Measurements from ENCODE around the gene TUBB4A. TPM values are rescaled to one million over a fixed set of nuclear protein-coding genes. Genes with fewer than 3 reads are reported as not detected.

Gene TUBB4A
- polyA plus RNA-seq, 2 of the 4 experiments (the other 2 are of a cell fraction), result 2.2 to 15.4 TPM

- DNase-seq (ENCODE audit: low read depth in 1 of 2, low spot score in 1 of 2) (no peak), FAIRE-seq (no peak), ATAC-seq (no peak)
- POLR2A ChIA-PET, result interaction anchor here (0.6 kb wide), 1 partner anchor 10 kb away, joined by 4 read pairs; no protein-coding TSS in a partner anchor
- no peaks in the 10 kb centered on the region for H3K9me3 ChIP-seq
- CTCF ChIA-PET, result interaction anchor here (0.6 to 2.0 kb wide), 4 partner anchors 16 to 51 kb away, joined by 3 to 8 read pairs (median 3); partner anchors contain the start of gene DENND1C
- 89% methylated on average over 16 of the region's 24 CpGs for WGBS (ENCODE audit: missing lambda C conversion rate)
- peaks cover 5% of the 10 kb centered on the region; the same call in 2 of the 3 replicates for H3K4me1 ChIP-seq
- peak overlapping the region in 1 of 2 experiments; percentile 94; a peak in 4 of 6 replicates for H3K27ac ChIP-seq
- peak; percentile 86 for TF ChIP-seq ZFP36 (IDR thresholded peaks at IDR 0.05; ENCODE audit: borderline replicate concordance, partially characterized antibody)
- TF ChIP-seq ATOH8 (CRISPR knock-in tag; IDR thresholded peaks at IDR 0.05; ENCODE audit: low read depth), result no peak
- H3K4me2 ChIP-seq, result peak overlapping the region; percentile 98
- peak overlapping the region; percentile 81 for H3K4me3 ChIP-seq
Observed at GRCh38 chr19:6500837-6501739, 1.0 kb downstream of the TUBB4A start.

GRCh38 chr19:6499052-6499790 is 2.9 kb downstream of the TUBB4A start:
- Histone ChIP-seq H3K9me3 (no peaks in the 10 kb centered on the region), H3K4me1 (peaks cover 5% of the 10 kb centered on the region; the same call in 2 of the 3 replicates), H3K27ac (no peak overlapping the region), H3K4me2 (no peak overlapping the region), H3K4me3 (no peak overlapping the region)
- CTCF ChIA-PET, result interaction anchor here (0.6 to 2.0 kb wide), 6 partner anchors 17 to 451 kb away, joined by 3 to 8 read pairs (median 4); partner anchors contain the start of gene DENND1C
- TF ChIP-seq BCL3 (IDR thresholded peaks at IDR 0.05) (no peak), PHF8 (IDR thresholded peaks at IDR 0.05; ENCODE audit: borderline replicate concordance, low read depth) (no peak), RNF2 (IDR thresholded peaks at IDR 0.05; ENCODE audit: borderline replicate concordance, low read depth) (no peak), HOXA7 (CRISPR knock-in tag; IDR thresholded peaks at IDR 0.05) (no peak), FOSL2 (IDR thresholded peaks at IDR 0.05) (no peak), FOSL2 (CRISPR knock-in tag; IDR thresholded peaks at IDR 0.05) (no peak)
- no peak for ATAC-seq
- WGBS (ENCODE audit: missing lambda C conversion rate), result 88% methylated on average over 17 of the region's 17 CpGs
- no peak for DNase-seq (ENCODE audit: low read depth in 1 of 2, low spot score in 1 of 2)
- POLR2A ChIA-PET, result interaction anchor here (0.6 kb wide), 1 partner anchor 8 kb away, joined by 3 read pairs; no protein-coding TSS in a partner anchor
- FAIRE-seq, result no peak

- FAIRE-seq (no peak), ATAC-seq (no peak), DNase-seq (ENCODE audit: low read depth in 1 of 2, low spot score in 1 of 2) (no peak)
- Histone ChIP-seq H3K9me3 (no peaks in the 10 kb centered on the region), H3K27ac (no peak overlapping the region), H3K4me2 (no peak overlapping the region), H3K4me1 (peaks cover 5% of the 10 kb centered on the region; the same call in 2 of the 3 replicates), H3K4me3 (no peak overlapping the region)
- POLR2A ChIA-PET, result no interaction called here
- TF ChIP-seq ZFP36 (IDR thresholded peaks at IDR 0.05; ENCODE audit: borderline replicate concordance, partially characterized antibody), result peak; percentile 10
- no peak for TF ChIP-seq GATA3 (IDR thresholded peaks at IDR 0.05; ENCODE audit: borderline replicate concordance)
- CTCF ChIA-PET, result no interaction called here
- 81% methylated on average over 7 of the region's 7 CpGs for WGBS (ENCODE audit: missing lambda C conversion rate)
Observed at GRCh38 chr19:6498294-6499036, 3.6 kb downstream of the TUBB4A start.

GRCh38 chr19:6495947-6496346 is 6.2 kb downstream of the TUBB4A start:
- FAIRE-seq (no peak), ATAC-seq (no peak), DNase-seq (ENCODE audit: low read depth in 1 of 2, low spot score in 1 of 2) (no peak)
- CTCF ChIA-PET, result no interaction called here
- Histone ChIP-seq H3K9me3 (0 out of 3 replicates have a peak, but pooled peaks cover 4% of the 10 kb centered on the region), H3K4me2 (no peak overlapping the region), H3K4me3 (no peak overlapping the region), H3K27ac (no peak overlapping the region), H3K4me1 (no peaks in the 10 kb centered on the region)
- POLR2A ChIA-PET, result no interaction called here
- TF ChIP-seq EP300 (IDR thresholded peaks at IDR 0.05), result no peak
- no peak for TF ChIP-seq FOSL2 (IDR thresholded peaks at IDR 0.05)
- TF ChIP-seq FOSL2 (CRISPR knock-in tag; IDR thresholded peaks at IDR 0.05), result no peak
- no peak for TF ChIP-seq KDM5A (IDR thresholded peaks at IDR 0.05)
- TF ChIP-seq MAX (IDR thresholded peaks at IDR 0.05), result no peak
- no peak for TF ChIP-seq E2F6 (IDR thresholded peaks at IDR 0.05; ENCODE audit: borderline replicate concordance, low read depth)
- TF ChIP-seq GATA3 (IDR thresholded peaks at IDR 0.05; ENCODE audit: borderline replicate concordance), result no peak
- no peak for TF ChIP-seq CEBPB (IDR thresholded peaks at IDR 0.05)
- no peak for TF ChIP-seq NPAS2 (CRISPR knock-in tag; IDR thresholded peaks at IDR 0.05; ENCODE audit: borderline replicate concordance)
- TF ChIP-seq MAFK (IDR thresholded peaks at IDR 0.05; ENCODE audit: partially characterized antibody), result no peak
- TF ChIP-seq HEYL (CRISPR knock-in tag; IDR thresholded peaks at IDR 0.05), result no peak
- no peak for TF ChIP-seq HOXB5 (CRISPR knock-in tag; IDR thresholded peaks at IDR 0.05)
- TF ChIP-seq NR3C1 (IDR thresholded peaks at IDR 0.05), result no peak
- WGBS (ENCODE audit: missing lambda C conversion rate), result no CpG with 5 or more reads among the region's 19 CpGs

All from A549 (cell line).